Measurements from ENCODE around the gene DHRS3. TPM values are rescaled to one million over a fixed set of nuclear protein-coding genes. Genes with fewer than 3 reads are reported as not detected.

Gene DHRS3
- total and polyA plus RNA-seq, 2 of the 13 experiments (the other 11 are each of a cell fraction or from before 2014, with no cell fraction given): 48.5 to 90.5 TPM

GRCh38 chr1:12587981-12588640, 29.9 kb downstream of the DHRS3 start (continued):
- TF ChIP-seq ZNF337 (CRISPR knock-in tag; IDR thresholded peaks at IDR 0.05; ENCODE audit: borderline replicate concordance, low read depth) (no peak), ZNF557 (CRISPR knock-in tag; IDR thresholded peaks at IDR 0.05) (no peak), USF2 (IDR thresholded peaks at IDR 0.05; ENCODE audit: low read depth, low read length) (no peak), USF2 (CRISPR knock-in tag; IDR thresholded peaks at IDR 0.05; ENCODE audit: borderline replicate concordance) (no peak), ZNF543 (CRISPR knock-in tag; IDR thresholded peaks at IDR 0.05) (no peak), RORA (CRISPR knock-in tag; IDR thresholded peaks at IDR 0.05) (no peak), GTF3A (CRISPR knock-in tag; conservative IDR thresholded peaks at IDR 0.05) (no peak), UBTF (CRISPR knock-in tag; IDR thresholded peaks at IDR 0.05) (no peak), TIGD3 (CRISPR knock-in tag; IDR thresholded peaks at IDR 0.05; ENCODE audit: borderline replicate concordance) (no peak), IKZF5 (CRISPR knock-in tag; IDR thresholded peaks at IDR 0.05) (no peak), KAT8 (CRISPR knock-in tag; IDR thresholded peaks at IDR 0.05) (no peak), EP300 (IDR thresholded peaks at IDR 0.05; ENCODE audit: low read depth in 2 of 2, low read length in 2 of 2) (peak in 1 of 2 experiments; percentile 41; a peak in 1 of 4 replicates), EP300 (CRISPR knock-in tag; IDR thresholded peaks at IDR 0.05; ENCODE audit: borderline replicate concordance) (no peak), ZNF230 (CRISPR knock-in tag; IDR thresholded peaks at IDR 0.05) (no peak), NCOA1 (CRISPR knock-in tag; IDR thresholded peaks at IDR 0.05) (no peak), ZNF850 (CRISPR knock-in tag; conservative IDR thresholded peaks at IDR 0.05) (no peak), CHCHD3 (CRISPR knock-in tag; IDR thresholded peaks at IDR 0.05) (no peak), ZNF124 (CRISPR knock-in tag; IDR thresholded peaks at IDR 0.05) (no peak), ZNF264 (CRISPR knock-in tag; IDR thresholded peaks at IDR 0.05) (no peak), FOXC1 (CRISPR knock-in tag; IDR thresholded peaks at IDR 0.05; ENCODE audit: borderline replicate concordance) (no peak), ZNF160 (CRISPR knock-in tag; IDR thresholded peaks at IDR 0.05) (no peak), KMT2A (CRISPR knock-in tag; IDR thresholded peaks at IDR 0.05) (no peak), ZFP36L1 (CRISPR knock-in tag; IDR thresholded peaks at IDR 0.05) (no peak), ZMYM3 (CRISPR knock-in tag; IDR thresholded peaks at IDR 0.05) (peak; percentile 73; the same call in 1 of the 2 replicates), ZNF329 (CRISPR knock-in tag; IDR thresholded peaks at IDR 0.05; ENCODE audit: low read depth) (no peak), RBAK (CRISPR knock-in tag; IDR thresholded peaks at IDR 0.05) (no peak)
